ENCODE results near the gene CCSER2.

Gene CCSER2

GRCh38 chr10:84541289-84541637 is 212.9 kb downstream of the CCSER2 start:
- no peak overlapping the region for H3K4me3 ChIP-seq (ENCODE audit: low read depth, low read length)

GRCh38 chr10:84542522-84543490 is 214.4 kb downstream of the CCSER2 start:
- no peak for DNase-seq (ENCODE audit: low read depth)

More at GRCh38 chr10:84541289-84541637, 212.9 kb downstream of the CCSER2 start:
- in situ Hi-C loops (cut with HindIII; ENCODE audit: low sequenced_read_pairs), result no loop called here
- peak; percentile 11 for TF ChIP-seq CTCF (IDR thresholded peaks at IDR 0.05; ENCODE audit: low read depth, low read length, missing control alignments)
- DNase-seq (ENCODE audit: low read depth), result no peak

GRCh38 chr10:84543948-84544347 is 215.6 kb downstream of the CCSER2 start:
- in situ Hi-C loops (cut with HindIII; ENCODE audit: low sequenced_read_pairs), result no loop called here
- no peak overlapping the region for H3K4me3 ChIP-seq (ENCODE audit: low read depth, low read length)
- DNase-seq (ENCODE audit: low read depth), result no peak
- TF ChIP-seq CTCF (IDR thresholded peaks at IDR 0.05; ENCODE audit: low read depth, low read length, missing control alignments), result no peak

More at GRCh38 chr10:84542522-84543490, 214.4 kb downstream of the CCSER2 start:
- H3K4me3 ChIP-seq (ENCODE audit: low read depth, low read length), result no peak overlapping the region
- TF ChIP-seq CTCF (IDR thresholded peaks at IDR 0.05; ENCODE audit: low read depth, low read length, missing control alignments), result no peak
- in situ Hi-C loops (cut with HindIII; ENCODE audit: low sequenced_read_pairs), result no loop called here

GRCh38 chr10:84545651-84546050 is 217.3 kb downstream of the CCSER2 start:
- no peak for DNase-seq (ENCODE audit: low read depth)
- H3K4me3 ChIP-seq (ENCODE audit: low read depth, low read length), result no peak overlapping the region
- no peak for TF ChIP-seq CTCF (IDR thresholded peaks at IDR 0.05; ENCODE audit: low read depth, low read length, missing control alignments)
- in situ Hi-C loops (cut with HindIII; ENCODE audit: low sequenced_read_pairs), result no loop called here

- no peak overlapping the region for H3K4me3 ChIP-seq (ENCODE audit: low read depth, low read length)
- no peak for TF ChIP-seq CTCF (IDR thresholded peaks at IDR 0.05; ENCODE audit: low read depth, low read length, missing control alignments)
- no peak for DNase-seq (ENCODE audit: low read depth)
- in situ Hi-C loops (cut with HindIII; ENCODE audit: low sequenced_read_pairs), result no loop called here
Measured at GRCh38 chr10:84546609-84547008, 218.2 kb downstream of the CCSER2 start.

GRCh38 chr10:84547616-84548015 is 219.2 kb downstream of the CCSER2 start:
- TF ChIP-seq CTCF (IDR thresholded peaks at IDR 0.05; ENCODE audit: low read depth, low read length, missing control alignments), result no peak
- no peak overlapping the region for H3K4me3 ChIP-seq (ENCODE audit: low read depth, low read length)
- no peak for DNase-seq (ENCODE audit: low read depth)
- in situ Hi-C loops (cut with HindIII; ENCODE audit: low sequenced_read_pairs), result no loop called here

Data from astrocyte of the cerebellum (primary cell).